HCT116 (cell line): Measurements from ENCODE around the gene COL4A3. TPM values are rescaled to one million over a fixed set of nuclear protein-coding genes. Genes with fewer than 3 reads are reported as not detected.

Experiments used
- ATAC-seq: fragments of 200-7000 bp; cut with Tn5 transposase; 2 replicates; pipeline ENCODE4 v1.9.1; 2020; ENCODE audit warnings: mild to moderate bottlenecking, moderate library complexity
- BruUV-seq: library from RNA; stranded (reverse); fragments of 400-500 nt; replicated peaks from 2 replicates; lab custom pipeline; 2021; lab: Mats Ljungman, UMichigan
- CTCF ChIA-PET: fragments of 300-600 bp; sonication (Branson Sonifier 250); formaldehyde crosslinking; loops from one replicate; lab custom pipeline; 2021; ENCODE audit warnings: antibody characterized with exemption; lab: Charles Lee
- POLR2A ChIA-PET: fragments of 300-600, 350-600 bp; sonication (Branson Sonifier 250); formaldehyde crosslinking; loops from one replicate; lab custom pipeline; 2021; ENCODE audit warnings: antibody characterized with exemption; lab: Charles Lee
- RAD21 ChIA-PET, 2 experiments: fragments of 300-600 bp; sonication (Branson Sonifier 250); formaldehyde crosslinking; loops; one replicate each; lab custom pipeline; 2023; ENCODE audit warnings: low total read pairs in 2 of 2; ENCODE audit not compliant: uncharacterized antibody in 2 of 2, unreplicated experiment in 2 of 2, low non-redundant PET in 1 of 2; lab: Charles Lee
- DNase-seq: peaks from one replicate; pipeline ENCODE4 v3.0.0-alpha.2; 2010; ENCODE audit warnings: low read depth, low spot score
- H2AFZ ChIP-seq: fragments of 200-600 bp; shearing (Covaris generic), sonication (generic); 2 replicates; pipeline ENCODE4 v1.6.1; 2017; ENCODE audit warnings: low read depth, mixed run types, mixed read lengths, antibody characterized with exemption, low read length; ENCODE audit not compliant: poor library complexity, severe bottlenecking
- H3K27ac ChIP-seq: 2 replicates; pipeline ENCODE4 v1.5.1; 2012; ENCODE audit warnings: low read depth, low read length
- H3K27me3 ChIP-seq: fragments of 200-600 bp; sonication (generic); 2 replicates; pipeline ENCODE4 v1.6.1; 2016; ENCODE audit warnings: mixed run types, low read length, mixed read lengths; ENCODE audit not compliant: insufficient read depth
- H3K36me3 ChIP-seq, 2 experiments: fragments of 200-500 bp in 1 of 2; fragments of 200-600 bp in 1 of 2; sonication (Bioruptor generic) in 1 of 2; sonication (generic) in 1 of 2; 2 replicates each; pipeline versions ENCODE4 v1.5.1 to v1.6.1; 2014 to 2016; ENCODE audit warnings: low read length in 2 of 2, inconsistent platforms in 1 of 2, mixed read lengths in 1 of 2, mixed run types in 1 of 2; ENCODE audit not compliant: insufficient read depth in 2 of 2, control insufficient read depth in 1 of 2
- H3K4me1 ChIP-seq, 2 experiments: fragments of 200-600 bp in 1 of 2; sonication (generic) in 1 of 2; 2 replicates each; pipeline versions ENCODE4 v1.5.1 to v1.6.1; 2012 to 2017; ENCODE audit warnings: low read length in 2 of 2, inconsistent platforms in 1 of 2, mild to moderate bottlenecking in 1 of 2, mixed read lengths in 1 of 2, mixed run types in 1 of 2, moderate library complexity in 1 of 2; ENCODE audit not compliant: insufficient read depth in 2 of 2, control insufficient read depth in 1 of 2
- H3K4me2 ChIP-seq: fragments of 200-600 bp; sonication (generic); 2 replicates; pipeline ENCODE4 v1.6.1; 2017; ENCODE audit warnings: mixed run types, low read length, mixed read lengths
- H3K4me3 ChIP-seq, 2 experiments: fragments of 200-600 bp in 1 of 2; sonication (generic) in 1 of 2; replicated peaks in 1 of 2; 2 replicates each; pipeline ENCODE4 v1.5.1; 2011 to 2016; ENCODE audit warnings: low read length in 2 of 2, control low read depth in 1 of 2, low read depth in 1 of 2, mild to moderate bottlenecking in 1 of 2, mixed read lengths in 1 of 2, mixed run types in 1 of 2
- H3K79me2 ChIP-seq: fragments of 200-600 bp; sonication (generic); 2 replicates; pipeline ENCODE4 v1.6.1; 2017; ENCODE audit warnings: mild to moderate bottlenecking, mixed run types, low read length, moderate library complexity, mixed read lengths; ENCODE audit not compliant: insufficient read depth
- H3K9ac ChIP-seq: fragments of 200-600 bp; sonication (generic); 2 replicates; pipeline ENCODE4 v1.6.1; 2016; ENCODE audit warnings: low read length, mixed read lengths
- H3K9me2 ChIP-seq: fragments of 200-600 bp; sonication (generic), shearing (Covaris generic); 2 replicates; pipeline ENCODE4 v1.6.1; 2017; ENCODE audit warnings: mixed run types, mild to moderate bottlenecking, moderate library complexity; ENCODE audit not compliant: insufficient read depth
- H3K9me3 ChIP-seq, 2 experiments: fragments of 200-500 bp in 1 of 2; fragments of 200-600 bp in 1 of 2; sonication (Bioruptor generic) in 1 of 2; sonication (generic) in 1 of 2; 2 replicates each; pipeline ENCODE4 v1.6.1; 2014 to 2017; ENCODE audit warnings: low read length in 2 of 2, mixed read lengths in 2 of 2, inconsistent platforms in 1 of 2, low read depth in 1 of 2, mild to moderate bottlenecking in 1 of 2, mixed run types in 1 of 2, moderate library complexity in 1 of 2; ENCODE audit not compliant: control insufficient read depth in 1 of 2, insufficient read depth in 1 of 2
- H4K20me1 ChIP-seq: fragments of 200-600 bp; sonication (generic), shearing (Covaris generic); 2 replicates; pipeline ENCODE4 v1.6.1; 2017; ENCODE audit warnings: mixed run types, mild to moderate bottlenecking, moderate library complexity; ENCODE audit not compliant: insufficient read depth
- CBX3 ChIP-seq: IDR thresholded peaks from 2 replicates; pipeline ENCODE4 v1.6.1; 2012; ENCODE audit warnings: low read depth
- CEBPB ChIP-seq: IDR thresholded peaks from 2 replicates; pipeline ENCODE4 v1.6.1; 2012; ENCODE audit warnings: low read depth
- RAD21 ChIP-seq: IDR thresholded peaks from 2 replicates; pipeline ENCODE4 v1.6.1; 2012; ENCODE audit warnings: low read depth, mild to moderate bottlenecking
- SRF ChIP-seq: IDR thresholded peaks from 2 replicates; pipeline ENCODE4 v1.6.1; 2012; ENCODE audit warnings: low read depth
- intact Hi-C: fragments of 100-400 bp; cut with micrococcal nuclease; formaldehyde crosslinking; loops from 2 replicates; pipeline ENCODE4 v1.10.0; 2022
- total RNA-seq: library from RNA; stranded (reverse); gene quantifications from one replicate; pipeline ENCODE4 v1.2.1, GENCODE V29; 2021; ENCODE audit not compliant: unreplicated experiment
- TF ChIP-seq, protein P1 (sequence below): IDR thresholded peaks from 2 replicates; pipeline ENCODE4 v1.6.1; 2011; ENCODE audit warnings: mild to moderate bottlenecking, low read length, moderate library complexity; ENCODE audit not compliant: insufficient replicate concordance; ENCODE audit errors: extremely low read depth

Gene COL4A3
- total RNA-seq, 1 experiment from 2014 or later = 4.9 TPM

DNA sequence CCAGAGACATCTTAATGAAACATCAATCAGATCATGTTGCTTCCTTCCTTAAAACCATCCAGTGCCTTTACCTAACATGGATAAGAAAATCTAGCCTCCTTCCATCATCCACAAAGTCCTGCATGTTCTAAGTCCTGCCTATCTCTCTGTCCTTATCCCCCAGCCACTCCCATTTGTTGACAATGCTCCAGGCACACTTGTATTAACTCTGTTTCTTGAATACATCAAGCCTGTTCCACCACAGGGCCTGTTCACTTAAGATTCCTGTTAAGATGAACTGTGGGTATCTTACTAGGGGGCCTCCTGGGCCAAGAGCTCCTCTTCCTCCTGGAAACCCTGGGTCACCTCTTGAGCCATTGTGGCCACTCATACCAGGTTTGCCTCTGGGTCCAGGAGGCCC lies 46.1 kb upstream of the COL4A3 start:
- DNase-seq (no peak), ATAC-seq (no peak)
- Histone ChIP-seq H3K27me3 (no peaks in the 10 kb centered on the region), H3K9me3 (no peaks in the 10 kb centered on the region), H3K4me1 (no peaks in the 10 kb centered on the region), H3K4me2 (no peak overlapping the region), H3K79me2 (no peaks in the 10 kb centered on the region), H3K27ac (no peak overlapping the region), H4K20me1 (no peaks in the 10 kb centered on the region), H3K4me3 (no peak overlapping the region), H3K9ac (no peak overlapping the region), H2AFZ (no peak overlapping the region), H3K36me3 (no peaks in the 10 kb centered on the region), H3K9me2 (no peaks in the 10 kb centered on the region)
- no TSS peak for BruUV-seq
- POLR2A ChIA-PET = no interaction called here
- TF ChIP-seq CBX3 (no peak), SRF (no peak)
- TF ChIP-seq, protein P1, sequence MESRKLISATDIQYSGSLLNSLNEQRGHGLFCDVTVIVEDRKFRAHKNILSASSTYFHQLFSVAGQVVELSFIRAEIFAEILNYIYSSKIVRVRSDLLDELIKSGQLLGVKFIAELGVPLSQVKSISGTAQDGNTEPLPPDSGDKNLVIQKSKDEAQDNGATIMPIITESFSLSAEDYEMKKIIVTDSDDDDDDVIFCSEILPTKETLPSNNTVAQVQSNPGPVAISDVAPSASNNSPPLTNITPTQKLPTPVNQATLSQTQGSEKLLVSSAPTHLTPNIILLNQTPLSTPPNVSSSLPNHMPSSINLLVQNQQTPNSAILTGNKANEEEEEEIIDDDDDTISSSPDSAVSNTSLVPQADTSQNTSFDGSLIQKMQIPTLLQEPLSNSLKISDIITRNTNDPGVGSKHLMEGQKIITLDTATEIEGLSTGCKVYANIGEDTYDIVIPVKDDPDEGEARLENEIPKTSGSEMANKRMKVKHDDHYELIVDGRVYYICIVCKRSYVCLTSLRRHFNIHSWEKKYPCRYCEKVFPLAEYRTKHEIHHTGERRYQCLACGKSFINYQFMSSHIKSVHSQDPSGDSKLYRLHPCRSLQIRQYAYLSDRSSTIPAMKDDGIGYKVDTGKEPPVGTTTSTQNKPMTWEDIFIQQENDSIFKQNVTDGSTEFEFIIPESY = no peak
- CTCF ChIA-PET = no interaction called here
- intact Hi-C loops = no loop called here
- RAD21 ChIA-PET = no interaction called here

DNA sequence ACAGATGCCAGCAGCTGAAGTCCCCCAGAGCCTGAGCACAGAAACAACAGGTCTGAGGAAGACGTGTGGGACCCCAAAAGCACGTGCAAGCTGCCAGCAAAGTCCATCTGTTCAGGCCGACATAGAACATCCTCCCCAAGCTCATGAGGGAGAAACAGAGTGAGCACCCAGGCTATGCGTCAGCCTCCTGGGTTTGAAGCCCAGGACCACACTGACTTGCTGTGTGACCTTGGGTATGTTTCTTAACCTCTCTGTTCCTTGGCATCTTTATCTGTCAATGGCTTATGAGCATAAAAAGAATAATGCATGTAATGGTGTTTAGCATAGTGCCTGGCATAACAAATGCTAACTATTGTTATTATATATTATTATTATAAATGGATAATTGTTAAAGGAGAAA lies 40.7 kb upstream of the COL4A3 start:
- no peak for ATAC-seq
- POLR2A ChIA-PET = no interaction called here
- no TSS peak for BruUV-seq

More for the DNA sequence above, 40.7 kb upstream of the COL4A3 start:
- ChIA-PET CTCF (interaction anchor here (1.7 kb wide), 1 partner anchor 1459 kb away, joined by 4 read pairs; no protein-coding TSS in a partner anchor), RAD21 (no interaction called here)
- Histone ChIP-seq H3K36me3 (no peaks in the 10 kb centered on the region), H3K9me3 (no peaks in the 10 kb centered on the region), H3K9ac (no peak overlapping the region), H3K27me3 (no peaks in the 10 kb centered on the region), H3K4me2 (no peak overlapping the region), H3K79me2 (no peaks in the 10 kb centered on the region), H3K4me3 (no peak overlapping the region), H2AFZ (no peak overlapping the region), H3K4me1 (no peaks in the 10 kb centered on the region), H3K27ac (no peak overlapping the region), H3K9me2 (no peaks in the 10 kb centered on the region), H4K20me1 (no peaks in the 10 kb centered on the region)
- intact Hi-C loops = loop anchor here (10.0 kb wide), 2 partner anchors 281 to 351 kb away; partner anchors contain the start of gene AGFG1
- DNase-seq = no peak
- TF ChIP-seq SRF = no peak
- no peak for TF ChIP-seq RAD21
- no peak for TF ChIP-seq CEBPB
